HepG2 (cell line): ENCODE results near the gene PLSCR4. TPM values are rescaled to one million over a fixed set of nuclear protein-coding genes. Genes with fewer than 3 reads are reported as not detected.

Experiments
- AKAP8 ChIP-seq: sonication (generic); formaldehyde crosslinking; IDR thresholded peaks from 2 replicates; pipeline ENCODE4 v1.5.1; 2020; ENCODE audit warnings: mild to moderate bottlenecking, missing genetic modification reagents
- CBX1 ChIP-seq: IDR thresholded peaks from one replicate; pipeline ENCODE4 v1.6.1; 2016; ENCODE audit warnings: antibody characterized with exemption, low read depth
- CSRNP2 ChIP-seq: sonication (generic); formaldehyde crosslinking; conservative IDR thresholded peaks from 2 replicates; pipeline ENCODE4 v1.8.0; 2022; ENCODE audit warnings: low read depth, missing genetic modification reagents
- HINFP ChIP-seq: sonication (generic); formaldehyde crosslinking; IDR thresholded peaks from 2 replicates; pipeline ENCODE4 v1.4.0; 2020; ENCODE audit warnings: low read depth, mild to moderate bottlenecking, missing genetic modification reagents
- HNF4A ChIP-seq: sonication (generic); formaldehyde crosslinking; IDR thresholded peaks from 2 replicates; pipeline ENCODE4 v1.4.0; 2020; ENCODE audit warnings: missing genetic modification reagents
- KLF11 ChIP-seq: IDR thresholded peaks from 2 replicates; pipeline ENCODE4 v1.6.1; 2016; ENCODE audit warnings: missing compliant biosample characterization
- KLF13 ChIP-seq: sonication (generic); formaldehyde crosslinking; IDR thresholded peaks from 2 replicates; pipeline ENCODE4 v1.4.0; 2020; ENCODE audit warnings: mild to moderate bottlenecking, missing genetic modification reagents
- MATR3 ChIP-seq: sonication (generic); formaldehyde crosslinking; IDR thresholded peaks from 2 replicates; pipeline ENCODE4 v1.4.0; 2020; ENCODE audit warnings: missing genetic modification reagents
- MYNN ChIP-seq: sonication (generic); formaldehyde crosslinking; IDR thresholded peaks from 2 replicates; pipeline ENCODE4 v1.4.0; 2020; ENCODE audit warnings: mild to moderate bottlenecking, low read depth, missing genetic modification reagents
- NFE2L2 ChIP-seq: fragments of 150-350 bp; IDR thresholded peaks from 2 replicates; pipeline ENCODE4 v1.6.1; 2014; ENCODE audit warnings: low read length
- REPIN1 ChIP-seq: sonication (generic); formaldehyde crosslinking; IDR thresholded peaks from 2 replicates; pipeline ENCODE4 v1.8.0; 2022; ENCODE audit warnings: missing genetic modification reagents, low read depth, mild to moderate bottlenecking, borderline replicate concordance
- SALL1 ChIP-seq: sonication (generic); formaldehyde crosslinking; IDR thresholded peaks from 2 replicates; pipeline ENCODE4 v1.8.0; 2022; ENCODE audit warnings: mild to moderate bottlenecking, missing genetic modification reagents
- SRSF4 ChIP-seq: fragments of 200-400 bp; formaldehyde crosslinking; IDR thresholded peaks from one replicate; pipeline ENCODE4 v1.6.1; 2018; ENCODE audit warnings: mild to moderate bottlenecking, low read depth, low read length, moderate library complexity; ENCODE audit not compliant: poor library complexity, severe bottlenecking
- TAF15 ChIP-seq: fragments of 200-400 bp; formaldehyde crosslinking; IDR thresholded peaks from one replicate; pipeline ENCODE4 v1.6.1; 2018; ENCODE audit warnings: mild to moderate bottlenecking, low read depth, low read length; ENCODE audit not compliant: poor library complexity, severe bottlenecking
- TARDBP ChIP-seq: sonication (generic); formaldehyde crosslinking; IDR thresholded peaks from 2 replicates; pipeline ENCODE4 v1.8.0; 2022; ENCODE audit warnings: mild to moderate bottlenecking, missing genetic modification reagents
- ZFX ChIP-seq: sonication (generic); formaldehyde crosslinking; IDR thresholded peaks from 2 replicates; pipeline ENCODE4 v1.4.0; 2020; ENCODE audit warnings: mild to moderate bottlenecking, low read depth, missing genetic modification reagents, moderate library complexity
- ZNF615 ChIP-seq: sonication (generic); formaldehyde crosslinking; IDR thresholded peaks from 2 replicates; pipeline ENCODE4 v1.5.0; 2020; ENCODE audit warnings: mild to moderate bottlenecking, missing genetic modification reagents, borderline replicate concordance
- ZNF761 ChIP-seq: sonication (generic); formaldehyde crosslinking; conservative IDR thresholded peaks from 2 replicates; pipeline ENCODE4 v1.4.0; 2020; ENCODE audit warnings: mild to moderate bottlenecking, missing genetic modification reagents
- ZNF782 ChIP-seq: sonication (generic); formaldehyde crosslinking; IDR thresholded peaks from 2 replicates; pipeline ENCODE4 v1.4.0; 2020; ENCODE audit warnings: missing genetic modification reagents, mild to moderate bottlenecking, borderline replicate concordance
- ZNF891 ChIP-seq: sonication (generic); formaldehyde crosslinking; IDR thresholded peaks from 2 replicates; pipeline ENCODE4 v1.5.0; 2020; ENCODE audit warnings: mild to moderate bottlenecking, missing genetic modification reagents
- polyA plus RNA-seq, 8 experiments: library from polyadenylated mRNA; depleted of rRNA in 3 of 8; stranded (reverse) in 7 of 8; unstranded in 1 of 8; fragments of >200 nt; fragmentation: Illumina TruSeq in 4 of 8; extraction: Trizol in 4 of 8; gene quantifications; 2 replicates each; pipeline versions ENCODE4 v1.2.1 to v1.2.3, GENCODE V29; 2011 to 2016; ENCODE audit warnings: low read depth in 4 of 8, missing spikeins in 1 of 8, mixed read lengths in 1 of 8; ENCODE audit not compliant: insufficient read depth in 1 of 8
- total RNA-seq, 5 experiments: library from RNA; depleted of rRNA; stranded (reverse); fragments of >200 nt; fragmentation: Illumina TruSeq; extraction: Trizol; gene quantifications; 2 replicates each; pipeline ENCODE4 v1.2.3, GENCODE V29; 2016; ENCODE audit warnings: low read depth in 1 of 5
- TF ChIP-seq, protein P1 (sequence below), 2 experiments: IDR thresholded peaks; 2 replicates each; pipeline ENCODE4 v1.6.1; 2011 to 2012; ENCODE audit warnings: low read length in 2 of 2, borderline replicate concordance in 1 of 2, low read depth in 1 of 2, mild to moderate bottlenecking in 1 of 2, moderate library complexity in 1 of 2
- TF ChIP-seq, protein P2 (sequence below): sonication (generic); formaldehyde crosslinking; IDR thresholded peaks from 2 replicates; pipeline ENCODE4 v1.4.0; 2020; ENCODE audit warnings: missing genetic modification reagents

The PLSCR4 gene
- total and polyA plus RNA-seq, 2 of the 13 experiments (the other 11 are each of a cell fraction or from before 2014, with no cell fraction given): 1.5 to 59.0 TPM

DNA sequence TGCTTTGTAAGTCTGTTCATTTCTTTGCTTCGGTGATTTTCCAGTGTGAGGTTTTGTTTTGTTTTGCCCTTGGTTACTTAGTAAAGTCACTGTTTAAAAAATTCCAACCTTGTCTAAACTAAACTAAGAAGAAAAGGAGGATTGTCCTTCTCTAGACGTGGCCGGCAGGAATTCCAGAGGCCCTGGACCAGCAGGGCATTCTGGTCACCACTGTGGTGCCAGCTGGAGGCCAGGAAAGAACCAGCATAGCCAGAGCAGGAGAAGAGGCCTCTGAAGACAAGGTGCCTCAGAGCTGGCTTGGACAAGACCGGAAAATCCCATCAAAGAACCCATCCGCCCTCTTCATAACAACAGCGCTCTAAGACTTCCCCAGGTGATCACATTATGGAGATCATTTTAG, 98.1 kb downstream of the PLSCR4 start (continued):
- TF ChIP-seq HINFP (CRISPR knock-in tag): no peak
- no peak for TF ChIP-seq ZNF891 (CRISPR knock-in tag)
- no peak for TF ChIP-seq KLF11 (CRISPR knock-in tag)
- no peak for TF ChIP-seq SRSF4
- TF ChIP-seq ZNF782 (CRISPR knock-in tag): no peak
- TF ChIP-seq, protein P1, sequence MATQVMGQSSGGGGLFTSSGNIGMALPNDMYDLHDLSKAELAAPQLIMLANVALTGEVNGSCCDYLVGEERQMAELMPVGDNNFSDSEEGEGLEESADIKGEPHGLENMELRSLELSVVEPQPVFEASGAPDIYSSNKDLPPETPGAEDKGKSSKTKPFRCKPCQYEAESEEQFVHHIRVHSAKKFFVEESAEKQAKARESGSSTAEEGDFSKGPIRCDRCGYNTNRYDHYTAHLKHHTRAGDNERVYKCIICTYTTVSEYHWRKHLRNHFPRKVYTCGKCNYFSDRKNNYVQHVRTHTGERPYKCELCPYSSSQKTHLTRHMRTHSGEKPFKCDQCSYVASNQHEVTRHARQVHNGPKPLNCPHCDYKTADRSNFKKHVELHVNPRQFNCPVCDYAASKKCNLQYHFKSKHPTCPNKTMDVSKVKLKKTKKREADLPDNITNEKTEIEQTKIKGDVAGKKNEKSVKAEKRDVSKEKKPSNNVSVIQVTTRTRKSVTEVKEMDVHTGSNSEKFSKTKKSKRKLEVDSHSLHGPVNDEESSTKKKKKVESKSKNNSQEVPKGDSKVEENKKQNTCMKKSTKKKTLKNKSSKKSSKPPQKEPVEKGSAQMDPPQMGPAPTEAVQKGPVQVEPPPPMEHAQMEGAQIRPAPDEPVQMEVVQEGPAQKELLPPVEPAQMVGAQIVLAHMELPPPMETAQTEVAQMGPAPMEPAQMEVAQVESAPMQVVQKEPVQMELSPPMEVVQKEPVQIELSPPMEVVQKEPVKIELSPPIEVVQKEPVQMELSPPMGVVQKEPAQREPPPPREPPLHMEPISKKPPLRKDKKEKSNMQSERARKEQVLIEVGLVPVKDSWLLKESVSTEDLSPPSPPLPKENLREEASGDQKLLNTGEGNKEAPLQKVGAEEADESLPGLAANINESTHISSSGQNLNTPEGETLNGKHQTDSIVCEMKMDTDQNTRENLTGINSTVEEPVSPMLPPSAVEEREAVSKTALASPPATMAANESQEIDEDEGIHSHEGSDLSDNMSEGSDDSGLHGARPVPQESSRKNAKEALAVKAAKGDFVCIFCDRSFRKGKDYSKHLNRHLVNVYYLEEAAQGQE (IDR thresholded peaks at IDR 0.05; ENCODE audit: borderline replicate concordance in 1 of 2, low read depth in 1 of 2, low read length in 2 of 2): no peak
- TF ChIP-seq ZNF761 (CRISPR knock-in tag): no peak
- TF ChIP-seq NFE2L2: no peak
- TF ChIP-seq, protein P2, sequence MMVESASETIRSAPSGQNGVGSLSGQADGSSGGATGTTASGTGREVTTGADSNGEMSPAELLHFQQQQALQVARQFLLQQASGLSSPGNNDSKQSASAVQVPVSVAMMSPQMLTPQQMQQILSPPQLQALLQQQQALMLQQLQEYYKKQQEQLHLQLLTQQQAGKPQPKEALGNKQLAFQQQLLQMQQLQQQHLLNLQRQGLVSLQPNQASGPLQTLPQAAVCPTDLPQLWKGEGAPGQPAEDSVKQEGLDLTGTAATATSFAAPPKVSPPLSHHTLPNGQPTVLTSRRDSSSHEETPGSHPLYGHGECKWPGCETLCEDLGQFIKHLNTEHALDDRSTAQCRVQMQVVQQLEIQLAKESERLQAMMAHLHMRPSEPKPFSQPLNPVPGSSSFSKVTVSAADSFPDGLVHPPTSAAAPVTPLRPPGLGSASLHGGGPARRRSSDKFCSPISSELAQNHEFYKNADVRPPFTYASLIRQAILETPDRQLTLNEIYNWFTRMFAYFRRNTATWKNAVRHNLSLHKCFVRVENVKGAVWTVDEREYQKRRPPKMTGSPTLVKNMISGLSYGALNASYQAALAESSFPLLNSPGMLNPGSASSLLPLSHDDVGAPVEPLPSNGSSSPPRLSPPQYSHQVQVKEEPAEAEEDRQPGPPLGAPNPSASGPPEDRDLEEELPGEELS (CRISPR knock-in tag): 0 out of 2 replicates have a peak, but pooled peaks have one; percentile 16
- no peak for TF ChIP-seq SALL1 (CRISPR knock-in tag)
- no peak for TF ChIP-seq ZNF615 (CRISPR knock-in tag)
- TF ChIP-seq KLF13 (CRISPR knock-in tag): no peak
- no peak for TF ChIP-seq REPIN1 (CRISPR knock-in tag)
- TF ChIP-seq ZFX (CRISPR knock-in tag): no peak
- TF ChIP-seq HNF4A (CRISPR knock-in tag): 0 out of 2 replicates have a peak, but pooled peaks have one; percentile 2
- TF ChIP-seq MATR3 (CRISPR knock-in tag): no peak
- TF ChIP-seq CSRNP2 (CRISPR knock-in tag): no peak
- no peak for TF ChIP-seq CBX1
- TF ChIP-seq AKAP8 (CRISPR knock-in tag): no peak
- no peak for TF ChIP-seq TARDBP
- TF ChIP-seq MYNN: no peak
- no peak for TF ChIP-seq TAF15
